Measurements from ENCODE around the gene VPS4A. TPM values are rescaled to one million over a fixed set of nuclear protein-coding genes. Genes with fewer than 3 reads are reported as not detected.

VPS4A gene
- total RNA-seq, 1 donor from 2014 or later: 24.5 TPM

GRCh38 chr16:69328854-69329316 lies 17.7 kb downstream of the VPS4A start:
- no peaks in the 10 kb centered on the region for H3K27me3 ChIP-seq (ENCODE audit: low read depth)
- no peaks in the 10 kb centered on the region for H3K9me3 ChIP-seq
- no peak for DNase-seq
- peaks cover 77% of the 10 kb centered on the region for H3K36me3 ChIP-seq
- H3K27ac ChIP-seq: no peak overlapping the region
- peaks cover 40% of the 10 kb centered on the region for H3K4me1 ChIP-seq
- peak overlapping the region; percentile 93 for H3K4me3 ChIP-seq
- intact Hi-C loops (cut with DNase I): no loop called here
- TF ChIP-seq CTCF (IDR thresholded peaks at IDR 0.05): no peak
- no peak for ATAC-seq

- H3K27ac ChIP-seq: peak overlapping the region; percentile 90
- H3K9me3 ChIP-seq: no peaks in the 10 kb centered on the region
- intact Hi-C loops (cut with DNase I): no loop called here
- DNase-seq: no peak
- TF ChIP-seq CTCF (IDR thresholded peaks at IDR 0.05): no peak
- H3K27me3 ChIP-seq (ENCODE audit: low read depth): no peaks in the 10 kb centered on the region
- H3K4me1 ChIP-seq: peaks cover 33% of the 10 kb centered on the region
- H3K36me3 ChIP-seq: peaks cover 77% of the 10 kb centered on the region
- ATAC-seq: peak; percentile 65 to 67
- H3K4me3 ChIP-seq: peak overlapping the region; percentile 93
Measured at GRCh38 chr16:69329369-69330285, 18.5 kb downstream of the VPS4A start.

GRCh38 chr16:69330286-69331109 lies 19.3 kb downstream of the VPS4A start, which contains the start of gene PDF:
PDF (minus strand) TSS chr16:69330588; CDS start chr16:69330570, 18 bp downstream.
- ATAC-seq (peak; percentile 98 to 99), DNase-seq (peak; percentile 97)
- Histone ChIP-seq H3K36me3 (peaks cover 77% of the 10 kb centered on the region), H3K4me1 (peaks cover 32% of the 10 kb centered on the region), H3K4me3 (peak within 1 kb of the TSS; percentile 93), H3K9me3 (no peaks in the 10 kb centered on the region), H3K27ac (peak within 1 kb of the TSS; percentile 90), H3K27me3 (ENCODE audit: low read depth) (no peaks in the 10 kb centered on the region)
- TF ChIP-seq CTCF (IDR thresholded peaks at IDR 0.05): no peak
- intact Hi-C loops (cut with DNase I): no loop called here

GRCh38 chr16:69334696-69335095 lies 23.5 kb downstream of the VPS4A start:
- H3K4me3 ChIP-seq: no peak overlapping the region
- H3K9me3 ChIP-seq: no peaks in the 10 kb centered on the region
- H3K36me3 ChIP-seq: peaks cover 56% of the 10 kb centered on the region
- no peak for DNase-seq
- H3K27ac ChIP-seq: no peak overlapping the region
- H3K27me3 ChIP-seq (ENCODE audit: low read depth): no peaks in the 10 kb centered on the region
- ATAC-seq: no peak
- H3K4me1 ChIP-seq: peaks cover 29% of the 10 kb centered on the region
- intact Hi-C loops (cut with DNase I): no loop called here
- no peak for TF ChIP-seq CTCF (IDR thresholded peaks at IDR 0.05)

- peak overlapping the region; percentile 92 for H3K27ac ChIP-seq
- intact Hi-C loops (cut with DNase I): no loop called here
- H3K4me1 ChIP-seq: peaks cover 35% of the 10 kb centered on the region
- no peak for ATAC-seq
- H3K4me3 ChIP-seq: peak overlapping the region; percentile 75
- DNase-seq: no peak
- peaks cover 63% of the 10 kb centered on the region for H3K36me3 ChIP-seq
- no peak for TF ChIP-seq CTCF (IDR thresholded peaks at IDR 0.05)
- H3K27me3 ChIP-seq (ENCODE audit: low read depth): no peaks in the 10 kb centered on the region
- H3K9me3 ChIP-seq: no peaks in the 10 kb centered on the region
Measured at GRCh38 chr16:69338557-69339288, 27.6 kb downstream of the VPS4A start.
